Hematopoietic multipotent progenitor cell treated with erythropoietin and hydrocortisone succinate and interleukin-3 and kit ligand, for 4 days (in vitro differentiated cells): ENCODE data around the gene DNAJB11.
A peak's percentile ranks its signal among the peaks of the same experiment; 100 is the strongest.
"Not testable (repeated sequence)": the region's sequence is repeated elsewhere in the genome, so short reads cannot be mapped to it uniquely, and the experiment has no call there.

Experiments
- DNase-seq: peaks from one replicate; pipeline ENCODE4 v3.0.0-alpha.2; 2015

The DNAJB11 gene

DNA sequence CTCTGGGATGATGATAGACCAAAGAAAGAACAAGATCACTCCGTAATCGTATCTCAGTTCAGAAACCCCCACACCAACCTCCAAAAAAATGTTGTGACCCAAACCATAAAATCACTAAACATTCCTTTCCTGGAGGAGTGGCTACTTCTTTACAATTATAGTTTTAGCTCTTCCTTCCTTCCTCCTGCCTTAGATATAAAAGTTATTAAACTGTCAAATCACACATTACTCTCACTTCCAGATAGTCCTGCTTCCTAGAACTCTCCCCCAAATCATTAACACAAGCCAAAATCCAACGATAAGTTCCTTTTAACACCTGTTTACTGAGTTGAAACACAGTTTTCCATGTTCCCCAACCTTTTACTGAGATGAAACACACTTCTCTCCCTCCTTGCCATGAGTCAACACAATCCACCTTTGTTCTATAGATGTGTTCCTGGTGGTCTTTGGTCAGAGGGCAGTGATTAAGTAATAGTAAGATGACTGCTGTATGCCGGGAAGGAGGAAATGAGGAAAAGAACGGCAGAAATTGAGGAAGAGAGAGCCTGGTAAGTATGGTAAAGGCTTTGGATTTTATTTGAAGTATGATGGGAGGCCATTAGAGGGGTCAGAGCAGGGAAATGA, 18.0 kb upstream of the DNAJB11 start:
- DNase-seq = no peak

DNA sequence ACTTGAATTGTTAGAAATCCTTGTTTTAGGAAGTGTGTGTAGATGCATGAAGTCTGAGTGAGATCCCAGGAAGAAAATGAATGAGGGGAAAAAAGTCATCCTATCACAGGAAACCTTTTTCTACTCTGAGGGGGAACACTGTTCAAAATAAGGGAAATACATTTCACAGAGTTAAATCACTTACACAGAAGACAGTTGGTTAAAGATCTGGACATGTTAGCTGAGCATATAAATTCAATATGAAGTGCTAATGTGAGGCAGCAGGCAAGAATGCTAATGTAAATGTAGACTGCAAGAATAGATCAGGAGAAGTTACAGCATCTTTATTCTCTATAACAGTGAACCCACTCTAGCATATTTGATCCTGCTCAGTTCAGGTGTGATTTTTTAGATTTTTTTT, 5.9 kb upstream of the DNAJB11 start:
- no peak for DNase-seq

DNA sequence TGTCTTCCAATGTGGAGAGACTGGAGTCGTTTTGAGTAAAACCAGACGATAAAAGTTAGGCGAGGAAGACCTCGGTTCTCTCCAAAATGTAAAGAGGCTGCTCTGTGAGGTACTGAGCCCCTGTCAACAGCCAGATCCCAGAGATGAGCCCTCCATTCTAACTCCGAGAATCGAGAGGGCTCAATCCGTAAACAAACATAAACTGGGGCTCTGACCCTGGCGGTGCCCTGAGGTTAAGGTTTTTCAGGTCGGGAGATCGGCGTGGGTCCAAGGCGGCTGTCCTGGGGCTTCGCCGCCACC, 3.8 kb upstream of the DNAJB11 start:
- DNase-seq = no peak

DNA sequence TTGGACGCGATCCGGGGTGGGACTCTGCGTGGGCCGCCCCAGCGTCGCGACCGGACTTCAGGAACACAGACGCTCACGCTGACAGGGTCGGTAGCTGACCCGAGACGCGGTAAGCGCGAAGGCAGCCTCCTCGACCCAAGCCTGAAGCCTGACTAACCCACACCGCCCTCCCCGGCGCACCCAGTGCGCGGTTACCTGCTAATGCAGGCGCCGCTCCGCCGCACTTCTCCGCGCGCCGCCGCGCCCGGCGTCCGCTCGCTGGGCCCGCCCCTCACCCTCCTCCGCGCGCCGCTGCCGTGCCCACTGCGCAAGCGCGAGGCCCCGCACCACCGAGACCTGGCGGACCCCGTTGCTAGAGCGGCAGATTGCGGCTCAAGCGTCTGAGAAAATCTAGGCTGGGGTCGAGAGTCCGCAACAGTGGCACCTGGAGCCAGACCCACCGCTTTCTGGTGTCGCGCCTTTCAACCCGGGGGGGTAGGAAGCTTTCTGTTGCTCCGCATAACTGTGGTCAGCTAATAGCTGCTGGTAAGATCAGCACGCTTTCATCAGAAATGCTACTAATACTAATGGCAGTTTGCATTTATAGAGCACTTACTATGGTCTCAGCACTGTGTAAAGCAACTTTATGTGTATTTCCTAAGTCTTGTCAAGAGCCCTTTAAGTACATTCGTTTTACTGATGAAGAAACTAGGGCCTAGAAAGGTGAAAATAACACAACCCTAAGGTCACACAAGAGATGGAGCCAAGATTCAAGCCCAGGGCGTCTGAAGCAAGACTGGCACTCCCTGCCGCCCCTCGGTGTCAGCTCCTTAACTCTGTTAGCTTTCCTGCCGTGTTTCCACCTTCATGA, 3.2 kb upstream of the DNAJB11 start, which contains the start of gene TBCCD1:
Gene TBCCD1 (minus strand): TSS at position 268 of the 850 bp plus-strand sequence. CDS start 3,010 bp downstream, outside the sequence.
- peak; percentile 93 for DNase-seq

DNA sequence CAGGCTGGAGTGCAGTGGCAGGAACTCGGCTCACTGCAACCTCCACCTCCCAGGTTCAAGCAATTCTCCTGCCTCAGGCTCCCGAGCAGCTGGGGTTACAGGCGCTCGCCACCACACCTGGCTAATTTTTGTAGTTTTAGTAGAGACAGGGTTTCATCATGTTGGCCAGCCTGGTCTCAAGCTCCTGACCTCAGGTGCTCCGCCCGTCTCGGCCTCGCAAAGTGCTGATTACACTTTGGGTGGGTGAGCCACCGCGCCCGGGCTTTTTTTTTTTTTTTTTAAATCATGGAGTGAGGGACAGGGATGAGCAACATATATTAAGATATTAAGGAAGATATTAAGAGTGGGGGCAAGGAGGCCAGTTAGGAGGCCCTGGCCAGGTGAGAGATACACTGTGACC, 1.2 kb upstream of the DNAJB11 start:
- peak; percentile 42 for DNase-seq

DNA sequence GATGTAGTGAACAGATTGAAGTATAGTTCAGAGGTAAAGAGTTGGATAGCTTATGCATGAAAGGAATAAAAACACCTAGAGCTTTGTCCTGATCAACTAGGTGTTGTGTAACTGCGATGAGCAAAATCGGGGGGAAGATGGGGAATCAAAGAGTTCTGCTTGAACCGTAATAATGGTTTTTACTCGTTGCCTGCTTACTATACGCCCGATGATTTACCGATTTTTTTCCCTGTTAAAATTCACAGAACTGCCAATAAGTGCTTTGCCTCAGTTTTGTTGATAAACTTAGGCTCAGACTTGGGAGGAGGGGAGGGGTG, 783 bp upstream of the DNAJB11 start:
- DNase-seq = no peak

DNA sequence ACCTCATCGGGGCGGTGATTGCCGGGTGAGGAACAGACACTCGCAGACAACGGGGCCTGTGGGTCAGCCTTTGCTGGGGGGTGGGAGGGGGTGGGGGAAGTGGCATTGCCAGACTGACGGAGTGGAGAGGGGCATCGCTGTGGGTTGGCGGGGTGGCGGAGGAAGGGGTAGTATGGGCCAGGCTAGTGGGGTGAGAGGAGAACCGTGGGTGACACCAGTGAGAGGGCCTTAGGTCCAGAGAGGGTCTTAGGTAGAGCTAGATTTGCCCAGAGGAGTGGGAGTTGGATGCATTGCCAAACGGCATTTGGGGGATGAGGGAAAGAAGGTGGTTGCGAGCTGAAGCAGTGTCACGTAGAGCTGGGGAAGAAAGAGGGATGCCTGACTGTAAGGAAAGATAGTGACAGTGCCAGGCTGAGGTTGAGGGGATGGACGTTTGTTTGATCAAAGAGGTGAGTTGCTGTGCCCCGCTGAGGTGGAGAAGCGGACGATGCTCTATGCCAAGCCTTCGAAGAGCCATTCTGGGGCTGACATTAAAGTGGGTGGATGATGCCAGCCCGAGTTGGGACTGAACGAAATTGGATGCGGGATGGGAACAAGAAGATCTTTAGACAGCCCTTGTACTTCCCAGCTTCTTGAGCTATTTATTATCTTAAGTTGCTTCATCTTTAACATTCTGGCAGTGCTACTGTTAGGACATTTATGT, 572 bp downstream of the DNAJB11 start:
- DNase-seq = no peak

DNA sequence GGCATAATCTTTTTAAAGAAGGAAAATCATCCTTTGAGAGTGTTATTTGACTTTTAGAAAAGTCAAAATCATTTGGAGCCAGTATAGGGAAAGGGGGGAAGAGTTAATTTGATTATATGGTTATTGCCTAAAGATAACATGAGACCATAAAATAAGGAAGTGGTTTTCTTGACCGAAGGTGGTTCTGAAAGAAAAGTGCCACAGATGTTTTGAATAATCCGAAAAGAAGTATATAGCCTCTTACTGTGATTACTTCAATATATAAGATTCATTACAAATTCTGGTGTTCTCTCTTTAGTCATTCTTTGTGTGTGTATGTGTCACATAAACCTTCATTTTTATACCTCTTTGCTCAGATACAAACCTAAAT, 1.1 kb downstream of the DNAJB11 start:
- DNase-seq = peak; percentile 38

DNA sequence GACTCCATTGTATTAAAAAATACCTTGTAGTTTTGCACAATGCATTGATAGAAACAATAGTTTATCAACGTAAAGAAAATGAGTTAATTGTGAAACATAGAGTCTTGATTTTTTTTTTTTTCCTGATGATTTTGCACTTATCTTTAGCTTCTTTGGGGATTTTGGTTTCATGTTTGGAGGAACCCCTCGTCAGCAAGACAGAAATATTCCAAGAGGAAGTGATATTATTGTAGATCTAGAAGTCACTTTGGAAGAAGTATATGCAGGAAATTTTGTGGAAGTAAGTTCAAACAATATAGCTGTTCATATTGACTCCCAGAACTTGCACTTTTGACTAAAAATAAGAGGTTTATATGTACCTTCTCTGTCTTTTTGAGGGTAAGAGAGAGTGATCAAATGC, 7.0 kb downstream of the DNAJB11 start:
- DNase-seq = no peak

DNA sequence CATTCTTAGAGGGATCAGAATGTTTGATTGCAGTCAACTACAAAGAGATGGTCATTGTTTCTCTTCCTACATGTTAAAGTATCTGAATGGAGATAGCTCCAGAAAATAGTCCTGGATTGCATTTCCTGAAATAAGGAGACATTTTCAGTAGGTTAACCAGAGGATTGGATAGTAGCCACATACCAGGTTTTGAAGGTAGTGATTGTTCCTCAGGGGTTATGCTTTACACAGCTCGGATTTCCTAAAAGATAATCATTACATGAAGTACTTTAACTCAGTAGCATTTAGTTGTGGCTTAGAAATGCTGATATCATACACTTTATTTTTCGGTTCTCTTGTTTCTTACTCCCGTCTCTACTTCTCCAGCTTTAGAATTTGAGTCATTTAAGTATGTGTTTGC, 10.3 kb downstream of the DNAJB11 start:
- no peak for DNase-seq

DNA sequence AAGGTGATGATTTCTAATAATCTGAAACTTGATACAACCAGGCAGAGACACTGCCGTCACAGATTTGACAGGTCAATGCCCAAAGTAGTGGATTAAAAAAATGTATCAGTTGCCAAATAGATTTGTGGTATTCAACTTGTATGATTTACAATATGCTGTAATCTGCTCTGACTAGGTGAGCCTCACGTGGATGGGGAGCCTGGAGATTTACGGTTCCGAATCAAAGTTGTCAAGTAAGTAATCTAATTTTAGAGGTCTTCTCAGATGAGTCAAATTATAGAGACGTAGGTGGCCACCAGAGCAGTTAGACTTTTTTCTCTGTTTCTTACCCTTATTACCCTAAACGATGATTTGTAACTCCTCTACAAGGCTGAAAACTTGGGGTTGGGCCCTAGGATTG, 12.0 kb downstream of the DNAJB11 start:
- DNase-seq = no peak

DNA sequence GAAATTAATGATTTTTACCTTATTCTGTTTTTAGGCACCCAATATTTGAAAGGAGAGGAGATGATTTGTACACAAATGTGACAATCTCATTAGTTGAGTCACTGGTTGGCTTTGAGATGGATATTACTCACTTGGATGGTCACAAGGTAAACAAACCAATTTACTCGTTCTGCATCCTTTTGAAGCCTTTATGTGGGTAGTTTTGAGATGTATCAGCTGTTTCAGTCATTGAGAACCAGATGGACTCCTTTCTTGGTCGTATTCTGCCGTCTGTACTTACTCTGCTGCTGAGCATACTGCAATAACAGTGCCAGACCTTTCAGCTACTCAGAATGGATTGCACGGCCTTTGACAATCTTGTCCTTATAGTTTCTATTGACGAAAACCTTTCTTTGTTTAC, 13.3 kb downstream of the DNAJB11 start:
- DNase-seq = no peak

DNA sequence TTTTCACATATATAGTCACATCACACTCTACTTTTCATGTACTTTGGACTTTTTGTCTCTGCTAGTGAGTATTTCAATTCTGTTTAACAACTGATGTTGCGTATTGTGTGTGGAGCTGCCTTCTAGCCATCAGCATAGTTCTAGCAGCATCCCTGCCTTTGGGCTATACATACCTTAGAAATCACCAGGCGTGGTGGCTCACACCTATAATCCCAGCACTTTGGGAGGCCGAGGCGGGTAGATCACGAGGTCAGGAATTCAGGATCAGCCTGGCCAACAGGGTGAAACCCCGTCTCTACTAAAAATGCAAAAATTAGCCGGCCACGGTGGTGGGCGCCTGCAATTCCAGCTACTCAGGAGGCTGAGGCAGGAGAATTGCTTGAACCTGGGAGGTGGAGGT, 15.7 kb downstream of the DNAJB11 start:
- DNase-seq = not testable (repeated sequence)

DNA sequence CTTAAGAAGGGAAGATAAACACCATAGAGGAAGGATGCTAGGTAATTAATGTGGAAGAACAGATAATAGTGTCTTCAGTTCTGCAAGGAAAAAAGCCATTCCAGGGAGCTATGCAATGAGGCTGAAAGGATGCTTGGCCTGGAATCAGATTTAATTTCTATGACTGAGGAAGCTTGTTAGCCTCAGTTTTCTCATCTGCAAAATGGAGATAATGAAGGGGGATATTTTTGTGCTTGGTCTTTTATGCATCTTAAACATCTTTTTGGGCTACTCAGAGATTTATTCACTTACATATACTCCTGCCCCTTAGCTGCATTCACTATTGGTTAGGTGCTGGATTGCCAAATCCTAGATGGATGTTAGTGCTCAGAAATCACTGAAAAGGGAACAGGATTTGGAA, 16.7 kb downstream of the DNAJB11 start:
- DNase-seq = no peak

DNA sequence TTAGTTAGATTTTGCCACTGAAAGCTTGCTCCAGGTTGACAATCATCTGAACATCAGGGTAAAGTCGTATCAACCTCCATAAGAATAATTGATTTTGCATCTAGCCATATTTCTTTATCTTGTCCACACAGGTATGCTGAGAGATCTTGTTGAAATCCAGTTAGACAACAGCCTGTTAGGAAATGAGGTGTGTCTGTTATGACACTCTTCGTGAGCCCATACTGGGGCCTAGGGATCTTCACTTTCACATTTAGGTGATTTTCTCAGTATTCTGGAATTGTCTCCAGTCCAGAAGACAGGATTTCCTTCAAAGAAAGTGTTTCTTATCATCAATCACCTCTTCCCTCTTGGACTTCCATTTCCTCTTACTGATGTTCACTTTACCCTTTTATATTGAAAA, 18.1 kb downstream of the DNAJB11 start:
- no peak for DNase-seq

DNA sequence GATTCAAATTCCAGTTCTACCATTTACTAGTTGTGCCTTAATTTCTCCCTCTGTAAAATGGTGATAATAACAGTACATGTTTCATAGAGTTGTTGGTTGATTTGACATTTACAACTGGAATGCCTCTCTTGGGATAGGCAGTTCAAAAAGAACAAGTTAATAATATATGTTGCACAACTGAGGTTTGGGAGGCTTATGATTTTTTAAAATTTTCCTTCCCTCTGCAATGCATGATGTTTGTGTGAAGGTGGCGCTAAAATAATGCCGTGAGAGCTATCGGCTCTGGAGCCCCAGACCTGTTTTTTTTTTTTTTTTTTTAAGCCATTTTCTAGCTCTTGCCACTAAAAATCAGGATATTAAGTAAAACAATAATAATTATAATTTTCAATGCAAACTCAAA, 18.6 kb downstream of the DNAJB11 start:
- peak; percentile 64 for DNase-seq

DNA sequence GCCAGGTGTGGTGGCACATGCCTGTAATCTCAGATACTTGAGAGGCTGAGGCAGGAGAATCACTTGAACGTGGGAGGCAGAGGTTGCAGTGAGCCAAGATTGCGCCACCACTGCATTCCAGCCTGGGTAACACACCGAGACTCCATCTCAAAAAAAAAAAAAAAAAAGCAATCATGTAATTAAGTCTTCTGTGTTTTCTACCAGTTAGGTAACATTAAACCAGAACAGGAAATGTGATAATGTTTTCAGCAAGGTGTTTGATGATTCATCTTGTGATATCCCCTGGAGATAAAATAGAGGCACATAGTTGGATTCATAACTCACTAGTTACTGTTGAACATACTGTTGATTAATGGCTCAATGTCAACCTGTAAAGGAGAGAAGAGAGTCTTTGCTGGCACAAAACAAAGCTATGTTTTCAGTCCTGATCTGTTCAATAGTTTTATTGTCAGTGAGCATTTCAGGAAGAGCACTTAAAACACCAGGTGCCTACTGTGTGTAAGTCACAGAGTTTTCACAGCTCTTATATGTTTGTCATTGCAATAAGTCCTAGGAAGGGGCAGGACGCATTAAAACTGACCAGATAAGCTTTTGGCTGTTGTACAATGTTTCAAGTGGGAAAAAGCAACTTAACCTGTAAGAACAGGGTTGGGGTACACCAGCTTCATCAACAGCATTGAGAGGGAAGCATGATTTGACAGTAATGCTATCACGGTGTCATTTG, 19.5 kb downstream of the DNAJB11 start:
- no peak for DNase-seq

DNA sequence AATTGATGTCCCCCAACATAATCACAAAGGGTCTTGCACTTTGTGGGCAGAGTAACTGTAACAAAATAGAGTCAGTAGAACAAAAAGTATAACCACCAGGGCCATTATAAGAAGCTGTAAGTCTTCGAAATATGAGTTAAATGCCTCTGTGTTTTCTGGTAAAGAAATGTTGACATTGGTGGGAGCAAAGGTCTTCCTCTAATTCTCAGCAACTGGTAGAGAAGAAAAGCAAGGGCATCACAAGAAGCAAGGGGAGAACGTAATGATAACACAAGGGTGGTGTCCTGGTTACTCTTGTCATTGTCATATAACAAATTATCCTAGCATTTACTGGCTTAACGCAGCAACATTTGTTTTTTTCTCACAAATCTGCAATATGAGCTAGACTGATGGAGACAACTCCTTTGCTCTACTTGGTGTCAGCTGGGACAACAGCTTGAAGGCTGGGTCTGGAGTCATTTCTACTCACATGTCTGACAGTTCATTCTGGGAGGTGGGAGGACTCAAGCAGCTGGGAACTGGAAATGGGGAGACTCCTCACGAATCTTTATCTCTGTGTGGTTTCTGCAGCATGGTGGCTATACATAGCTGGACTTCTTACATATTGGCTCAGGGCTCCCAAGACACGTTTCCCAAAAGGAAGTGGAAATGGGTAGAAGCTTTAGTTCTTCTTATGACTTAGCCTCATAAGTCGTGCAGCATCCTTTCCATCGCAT, 20.2 kb downstream of the DNAJB11 start:
- no peak for DNase-seq

DNA sequence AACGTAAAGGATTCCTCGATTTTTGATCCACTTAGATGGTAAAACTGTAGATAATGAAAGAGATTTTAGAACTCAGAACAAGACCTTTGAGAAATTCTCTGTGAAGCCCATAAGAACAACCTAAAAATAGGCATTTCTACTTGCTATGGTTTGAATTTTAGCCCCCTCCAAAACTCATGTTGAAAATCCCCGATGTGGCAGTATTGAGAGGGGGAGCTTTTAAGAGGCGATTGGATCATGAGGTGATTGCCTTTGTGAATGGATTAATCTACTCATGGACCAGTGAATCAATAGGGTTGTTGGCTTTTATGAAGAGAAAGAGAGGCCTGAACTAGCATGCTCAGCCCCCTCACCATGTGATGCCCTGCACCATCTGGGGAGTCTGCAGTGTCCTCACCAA, 22.2 kb downstream of the DNAJB11 start:
- no peak for DNase-seq

DNA sequence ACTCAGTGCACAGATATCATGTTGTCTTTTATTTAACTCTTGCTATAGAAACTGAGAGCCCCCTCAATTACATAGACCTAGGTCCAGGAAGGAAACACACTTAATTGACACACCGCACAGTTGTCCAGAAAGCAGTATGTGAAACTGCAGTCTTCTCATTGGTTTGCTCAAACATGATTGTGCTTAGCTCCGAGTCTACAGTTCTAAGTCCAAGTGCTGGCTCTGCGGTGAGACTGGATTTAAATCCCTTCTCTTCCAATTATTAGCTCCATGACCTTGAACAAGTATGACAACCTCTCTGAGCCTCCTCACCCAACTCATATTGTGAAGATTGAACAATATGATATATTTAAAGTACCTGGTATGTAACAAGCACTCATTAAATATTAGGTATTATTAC, 23.3 kb downstream of the DNAJB11 start:
- DNase-seq = no peak

DNA sequence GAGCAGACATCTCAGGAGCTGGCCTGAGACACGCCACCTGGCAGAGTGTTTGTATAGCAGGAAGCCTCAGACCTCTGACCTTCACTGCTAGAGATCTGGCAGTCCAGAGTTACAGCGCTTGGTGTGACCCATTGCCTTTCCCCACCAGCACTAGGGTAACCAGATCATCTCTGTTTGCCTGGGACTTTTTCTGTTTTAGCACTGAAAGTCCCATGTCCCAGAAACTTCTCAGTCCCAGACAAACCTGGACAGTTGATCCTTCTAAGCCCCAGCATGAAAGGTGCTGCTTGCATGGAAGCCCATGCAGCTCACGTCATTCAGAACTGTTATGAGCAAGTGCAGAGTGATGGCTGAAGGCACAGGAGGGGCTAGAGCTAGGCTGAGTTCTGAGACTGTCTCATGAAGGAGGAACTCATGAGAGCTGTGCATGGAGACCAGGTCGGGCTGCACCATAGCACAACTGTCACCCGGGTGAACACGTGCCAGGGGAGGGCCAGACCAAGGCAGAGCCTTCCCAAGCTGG, 24.1 kb downstream of the DNAJB11 start:
- DNase-seq = no peak

DNA sequence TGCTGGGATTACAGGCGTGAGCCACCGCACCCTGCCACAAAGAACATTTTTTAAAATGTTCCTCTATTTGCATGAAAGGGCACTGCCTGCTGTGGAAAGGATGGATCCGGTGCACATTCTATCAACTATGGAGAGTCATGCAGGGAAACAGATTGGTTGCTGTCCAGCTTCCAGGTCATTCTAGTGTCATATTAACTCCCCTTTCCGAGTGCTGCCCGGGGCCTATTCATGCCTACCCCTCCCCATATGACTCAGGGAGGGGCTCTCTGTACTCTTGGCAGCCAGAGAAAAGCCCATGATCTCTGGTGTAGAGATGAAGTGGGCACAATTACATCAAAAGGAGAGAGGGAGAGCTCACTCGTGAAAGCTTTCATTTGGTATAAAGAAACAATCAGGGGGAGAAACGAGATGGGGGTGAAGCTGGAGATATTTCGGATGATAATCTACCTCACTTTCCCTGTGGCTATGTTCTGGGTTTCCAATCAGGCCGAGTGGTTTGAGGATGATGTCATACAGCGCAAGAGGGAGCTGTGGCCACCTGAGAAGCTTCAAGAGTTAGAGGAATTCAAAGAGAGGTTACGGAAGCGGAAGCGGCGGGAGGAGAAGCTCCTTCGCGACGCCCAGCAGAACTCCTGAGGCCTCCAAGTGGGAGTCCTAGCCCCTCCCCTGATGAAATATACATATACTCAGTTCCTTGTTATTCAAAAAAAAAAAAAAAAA, 26.2 kb downstream of the DNAJB11 start:
- no peak for DNase-seq
